A549 (cell line): ENCODE measurements around the gene KRT84.

Experiments
- CHD2 ChIP-seq: fragments of 150-350 bp; IDR thresholded peaks from 2 replicates; pipeline ENCODE4 v1.6.1; 2014; ENCODE audit warnings: low read length; ENCODE audit not compliant: partially characterized antibody
- CTCF ChIP-seq: fragments of >200 bp; sonication (Bioruptor Twin); formaldehyde crosslinking; IDR thresholded peaks from 3 replicates; pipeline ENCODE4 v1.5.1; 2016
- EP300 ChIP-seq, 2 experiments: fragments of >200 bp; sonication (Bioruptor Twin); formaldehyde crosslinking; IDR thresholded peaks; 2 replicates in 1 of 2; 3 replicates in 1 of 2; pipeline ENCODE4 v1.6.1; 2016 to 2017
- FOXS1 ChIP-seq: fragments of 250-450 bp; sonication (Bioruptor Pico); IDR thresholded peaks from 2 replicates; pipeline ENCODE4 v1.5.0; 2020; ENCODE audit warnings: mild to moderate bottlenecking, moderate library complexity
- GATA3 ChIP-seq: IDR thresholded peaks from 2 replicates; pipeline ENCODE4 v1.6.1; 2012; ENCODE audit warnings: borderline replicate concordance
- POLR2A ChIP-seq: IDR thresholded peaks from 2 replicates; pipeline ENCODE4 v1.6.1; 2012; ENCODE audit warnings: mild to moderate bottlenecking, low read length
- SMC3 ChIP-seq: fragments of >200 bp; sonication (Bioruptor Twin); formaldehyde crosslinking; IDR thresholded peaks from 3 replicates; pipeline ENCODE4 v1.6.1; 2018; ENCODE audit warnings: inconsistent platforms
- SREBF2 ChIP-seq: fragments of 450-650 bp; IDR thresholded peaks from 2 replicates; pipeline ENCODE4 v1.6.1; 2014; ENCODE audit warnings: mild to moderate bottlenecking, moderate library complexity

- TF ChIP-seq EP300 (IDR thresholded peaks at IDR 0.05) (0 out of 5 replicates have a peak, but pooled peaks of 1 of the 2 experiments have one; percentile 26), CTCF (no peak), SMC3 (no peak), POLR2A (no peak), SREBF2 (no peak), CHD2 (no peak), GATA3 (peak; percentile 38; the same call in 1 of the 2 replicates), FOXS1 (CRISPR knock-in tag) (no peak)
These were observed 49.7 kb downstream of the KRT84 start for GRCh38 chr12:52335598-52336262.
